Stimulated activated naive CD8-positive, alpha-beta T cell treated with anti-CD3 and anti-CD28 coated beads, Interleukin-15, amount 100 ng/mL, for 72 hours (primary cell): ENCODE measurements around the gene ZCCHC9.
"Not testable (repeated sequence)": the region's sequence is repeated elsewhere in the genome, so short reads cannot be mapped to it uniquely, and the experiment has no call there.

Source experiments
- ATAC-seq: fragments of 150-1000 bp; cut with Tn5 transposase; 2 replicates; pipeline ENCODE4 v1.10.0; 2021; ENCODE audit warnings: mild to moderate bottlenecking, moderate library complexity
- DNase-seq, 2 donors: peaks; one replicate each; pipeline ENCODE4 v3.0.0; 2021 to 2022
- H3K27ac Mint-ChIP-seq, 2 donors: one replicate each; pipeline ENCODE4 v1.8.0; 2022; ENCODE audit warnings: mild to moderate bottlenecking in 2 of 2, mixed read lengths in 2 of 2, moderate library complexity in 2 of 2
- H3K27me3 Mint-ChIP-seq: one replicate; pipeline ENCODE4 v1.8.0; 2022; ENCODE audit warnings: mixed read lengths
- H3K4me1 Mint-ChIP-seq: one replicate; pipeline ENCODE4 v1.8.0; 2022; ENCODE audit warnings: mild to moderate bottlenecking, mixed read lengths
- H3K4me3 Mint-ChIP-seq, 2 donors: one replicate each; pipeline ENCODE4 v1.8.0; 2022; ENCODE audit warnings: mild to moderate bottlenecking in 2 of 2, mixed read lengths in 2 of 2, moderate library complexity in 1 of 2
- H3K9me3 Mint-ChIP-seq, 2 donors: one replicate each; pipeline ENCODE4 v1.8.0; 2022; ENCODE audit warnings: mixed read lengths in 2 of 2

The ZCCHC9 gene

GRCh38 chr5:81326554-81326953 is 25.2 kb downstream of the ZCCHC9 start:
- Mint-ChIP-seq H3K4me3 (no peak overlapping the region), H3K27ac (no peak overlapping the region), H3K9me3 (no peaks in the 10 kb centered on the region), H3K4me1 (no peaks in the 10 kb centered on the region), H3K27me3 (peaks cover 9% of the 10 kb centered on the region)
- ATAC-seq, result no peak
- DNase-seq, result no peak

DNA sequence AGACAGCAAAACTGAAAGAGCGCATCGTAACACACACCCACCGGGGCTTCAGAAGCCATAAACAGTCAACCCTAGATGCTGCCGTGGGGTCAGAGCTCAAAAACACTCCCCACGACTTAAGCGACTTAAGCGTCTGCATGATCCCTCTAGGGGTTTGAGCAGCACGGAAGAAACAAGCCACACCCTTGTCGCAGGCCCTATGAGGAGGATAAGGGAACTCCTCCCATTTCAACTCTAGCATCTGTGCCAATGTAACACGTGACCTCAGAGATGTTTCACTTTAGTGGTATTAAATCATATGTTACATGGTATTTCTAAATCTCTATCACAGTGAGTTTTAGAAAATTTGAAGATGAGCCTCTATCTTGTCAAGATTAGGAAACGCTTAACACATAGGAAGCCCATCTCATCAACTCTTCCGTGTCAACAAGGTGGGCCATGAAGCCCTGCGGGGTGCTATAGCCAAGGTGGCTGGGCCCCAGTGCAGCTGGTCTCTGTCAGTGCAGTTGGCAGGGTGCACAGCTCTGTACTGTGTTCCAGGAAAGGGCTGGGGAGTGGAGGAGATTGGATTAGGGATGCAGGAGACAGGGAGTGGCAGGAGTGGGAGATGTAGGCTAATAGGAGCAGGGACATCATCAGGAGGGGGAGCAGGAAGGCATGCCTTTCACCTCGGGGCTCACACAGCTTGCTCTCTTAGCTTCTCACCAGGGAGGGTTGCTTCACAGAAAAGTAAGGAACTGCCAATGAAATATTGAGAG is 33.1 kb downstream of the ZCCHC9 start:
- no peak overlapping the region for H3K4me3 Mint-ChIP-seq
- no peaks in the 10 kb centered on the region for H3K27me3 Mint-ChIP-seq
- no peak overlapping the region for H3K27ac Mint-ChIP-seq
- ATAC-seq, result no peak
- H3K4me1 Mint-ChIP-seq, result no peaks in the 10 kb centered on the region
- DNase-seq, result no peak
- H3K9me3 Mint-ChIP-seq, result peaks cover 0 to 7% of the 10 kb centered on the region in 2 donors

DNA sequence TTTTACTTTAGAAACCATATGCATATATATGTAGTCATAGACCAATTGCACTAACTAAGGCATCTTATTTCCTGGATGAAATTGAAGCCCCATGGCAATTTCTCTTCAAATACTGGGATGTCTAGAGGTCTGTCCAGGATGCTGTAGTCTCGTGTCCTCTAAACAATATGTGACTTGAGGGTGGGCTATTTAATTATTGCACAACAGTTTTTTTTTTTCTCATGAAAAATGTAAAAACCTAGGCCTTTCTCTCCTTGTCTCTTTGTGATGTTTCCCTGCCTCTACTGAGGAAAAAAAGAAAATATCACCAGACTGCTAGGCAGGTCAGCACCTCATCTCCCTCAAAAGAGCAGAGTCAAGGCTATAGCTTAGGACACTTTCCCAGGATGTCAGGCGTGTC is 34.6 kb downstream of the ZCCHC9 start:
- H3K4me1 Mint-ChIP-seq, result no peaks in the 10 kb centered on the region

DNA sequence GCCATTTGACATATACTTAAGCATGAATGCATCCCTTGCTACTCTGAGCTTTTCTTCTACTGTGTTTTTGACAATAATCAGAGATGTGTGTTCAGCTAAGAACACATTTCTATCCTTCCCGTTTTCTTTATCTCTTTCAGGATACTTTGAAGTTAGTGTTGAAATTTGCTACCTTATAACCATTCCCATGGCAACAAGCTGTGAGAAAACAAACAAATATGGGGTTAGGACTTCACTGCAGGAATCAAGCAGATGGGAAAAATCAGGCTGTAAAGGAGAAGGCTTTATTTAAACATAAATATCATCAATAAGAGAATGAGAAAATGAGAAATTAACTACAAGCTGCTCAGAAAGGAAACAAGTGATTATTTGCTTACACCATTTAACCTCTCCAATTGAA is 35.2 kb downstream of the ZCCHC9 start:
- DNase-seq (no peak), ATAC-seq (no peak)
- H3K9me3 Mint-ChIP-seq, result peaks cover 0 to 7% of the 10 kb centered on the region in 2 donors
- H3K4me3 Mint-ChIP-seq, result no peak overlapping the region
- no peak overlapping the region for H3K27ac Mint-ChIP-seq
- no peaks in the 10 kb centered on the region for H3K27me3 Mint-ChIP-seq
- no peaks in the 10 kb centered on the region for H3K4me1 Mint-ChIP-seq

More for the DNA sequence above, 34.6 kb downstream of the ZCCHC9 start:
- DNase-seq (no peak), ATAC-seq (no peak)
- Mint-ChIP-seq H3K27me3 (no peaks in the 10 kb centered on the region), H3K4me3 (no peak overlapping the region), H3K27ac (no peak overlapping the region), H3K9me3 (peaks cover 0 to 7% of the 10 kb centered on the region in 2 donors)

- no peak overlapping the region for H3K4me3 Mint-ChIP-seq
- no peaks in the 10 kb centered on the region for H3K4me1 Mint-ChIP-seq
- ATAC-seq, result no peak
- no peak for DNase-seq
- H3K27ac Mint-ChIP-seq, result no peak overlapping the region
- peaks cover 0 to 7% of the 10 kb centered on the region in 2 donors for H3K9me3 Mint-ChIP-seq
- H3K27me3 Mint-ChIP-seq, result no peaks in the 10 kb centered on the region
Observed at GRCh38 chr5:81337803-81338202, 36.4 kb downstream of the ZCCHC9 start.

DNA sequence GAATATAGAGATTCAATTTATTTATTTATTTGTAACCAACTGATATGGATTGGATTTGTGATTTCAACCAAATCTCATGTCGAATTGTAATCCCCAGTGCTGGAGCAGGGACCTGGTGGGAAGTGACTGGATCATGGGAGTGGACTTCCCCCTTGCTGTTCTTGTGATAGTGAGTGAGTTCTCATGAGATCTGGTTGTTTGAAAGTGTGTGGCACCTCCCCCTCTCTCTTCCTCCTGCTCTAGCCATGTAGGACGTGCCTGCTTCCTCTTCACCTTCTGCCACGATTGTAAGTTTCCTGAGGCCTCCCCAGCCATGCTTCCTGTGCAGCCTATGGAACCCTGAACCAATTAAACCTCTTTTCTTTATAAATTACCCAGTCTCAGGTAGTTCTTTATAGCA is 36.8 kb downstream of the ZCCHC9 start:
- ATAC-seq, DNase-seq, H3K27me3 Mint-ChIP-seq, H3K4me3 Mint-ChIP-seq, H3K9me3 Mint-ChIP-seq, H3K4me1 Mint-ChIP-seq: not testable (repeated sequence)
- H3K27ac Mint-ChIP-seq, result peak overlapping the region in 1 of 2 donors; percentile 51

DNA sequence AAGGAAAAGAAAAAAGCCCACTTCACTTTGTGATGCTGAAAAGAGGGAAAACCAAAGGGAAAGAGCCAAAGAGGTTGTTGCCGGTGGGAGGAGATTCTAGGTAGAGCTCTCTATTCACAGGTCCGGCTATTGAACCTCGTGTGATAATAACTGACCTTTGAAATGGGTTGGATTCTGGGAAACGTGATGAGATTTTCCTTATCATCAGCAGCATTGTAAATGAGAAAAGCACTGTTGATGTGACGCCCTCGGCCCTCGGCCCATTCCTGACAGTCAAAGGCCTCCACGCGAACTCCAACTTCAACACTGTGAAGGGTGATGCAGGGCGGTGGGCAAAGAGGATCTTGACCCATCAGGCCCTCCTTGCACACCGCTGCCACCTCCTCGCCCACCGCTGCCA is 43.3 kb downstream of the ZCCHC9 start:
- no peak for ATAC-seq
- DNase-seq, result no peak
- H3K27me3 Mint-ChIP-seq, result no peaks in the 10 kb centered on the region
- H3K4me3 Mint-ChIP-seq, result no peak overlapping the region
- H3K4me1 Mint-ChIP-seq, result peaks cover 6% of the 10 kb centered on the region
- H3K9me3 Mint-ChIP-seq, result no peaks in the 10 kb centered on the region
- H3K27ac Mint-ChIP-seq, result no peak overlapping the region

DNA sequence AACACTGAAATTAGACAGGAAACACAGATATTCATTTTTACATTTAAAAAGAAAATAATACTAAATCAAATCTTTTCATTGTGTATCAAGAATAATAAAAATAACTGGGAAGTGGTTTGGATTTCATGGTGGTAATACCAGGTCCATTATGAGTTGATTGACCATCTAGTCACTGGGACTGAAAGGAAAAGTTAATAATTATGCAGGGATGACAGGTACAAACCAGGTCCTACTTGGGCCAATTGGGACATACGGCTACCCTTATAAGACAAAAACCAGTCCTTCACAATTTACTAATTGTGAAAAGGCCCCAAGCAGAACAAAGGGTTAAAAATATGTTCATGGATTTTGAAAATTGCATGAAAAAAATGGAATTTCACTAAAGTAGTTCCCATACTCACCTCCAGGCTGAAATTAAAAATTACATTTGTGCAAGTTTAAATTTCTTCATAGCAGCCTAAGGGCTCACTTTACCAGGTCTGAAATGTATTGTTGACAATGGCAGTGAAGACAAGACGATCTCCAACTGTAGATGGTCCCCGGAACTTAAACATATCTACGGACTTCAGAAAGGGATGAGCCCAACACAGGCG is 44.1 kb downstream of the ZCCHC9 start:
- DNase-seq (no peak), ATAC-seq (no peak)
- H3K4me1 Mint-ChIP-seq, result peaks cover 6% of the 10 kb centered on the region
- no peaks in the 10 kb centered on the region for H3K9me3 Mint-ChIP-seq
- no peak overlapping the region for H3K4me3 Mint-ChIP-seq
- H3K27me3 Mint-ChIP-seq, result no peaks in the 10 kb centered on the region
- no peak overlapping the region for H3K27ac Mint-ChIP-seq

GRCh38 chr5:81349161-81349560 is 47.8 kb downstream of the ZCCHC9 start:
- H3K9me3 Mint-ChIP-seq, result no peaks in the 10 kb centered on the region
- DNase-seq, result no peak
- peaks cover 5% of the 10 kb centered on the region for H3K27me3 Mint-ChIP-seq
- H3K4me3 Mint-ChIP-seq, result no peak overlapping the region
- no peak for ATAC-seq
- H3K4me1 Mint-ChIP-seq, result peaks cover 6% of the 10 kb centered on the region
- H3K27ac Mint-ChIP-seq, result peak overlapping the region in 1 of 2 donors; percentile 59

DNA sequence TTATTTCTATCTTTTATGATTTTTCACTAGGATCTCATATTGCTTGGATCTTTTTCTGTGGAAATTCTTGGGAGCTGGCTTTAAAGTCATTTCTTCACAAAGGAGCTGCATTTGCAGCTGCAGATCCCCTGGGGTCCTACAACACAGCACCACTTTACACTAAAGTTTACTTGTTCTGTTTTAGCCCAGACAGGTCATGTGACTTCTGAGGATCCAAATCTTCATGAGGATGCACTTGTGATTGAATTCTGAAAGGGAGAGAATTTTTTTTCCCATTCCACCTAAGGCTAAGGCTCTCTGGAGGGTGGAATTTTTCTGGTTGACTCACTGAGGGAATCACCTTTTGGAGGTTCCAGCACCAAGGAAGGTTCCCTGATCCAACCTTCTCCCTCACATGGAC is 49.1 kb downstream of the ZCCHC9 start:
- Mint-ChIP-seq H3K9me3 (no peaks in the 10 kb centered on the region), H3K27ac (no peak overlapping the region), H3K27me3 (peaks cover 5% of the 10 kb centered on the region), H3K4me3 (no peak overlapping the region), H3K4me1 (peaks cover 6% of the 10 kb centered on the region)
- DNase-seq (no peak), ATAC-seq (no peak)

DNA sequence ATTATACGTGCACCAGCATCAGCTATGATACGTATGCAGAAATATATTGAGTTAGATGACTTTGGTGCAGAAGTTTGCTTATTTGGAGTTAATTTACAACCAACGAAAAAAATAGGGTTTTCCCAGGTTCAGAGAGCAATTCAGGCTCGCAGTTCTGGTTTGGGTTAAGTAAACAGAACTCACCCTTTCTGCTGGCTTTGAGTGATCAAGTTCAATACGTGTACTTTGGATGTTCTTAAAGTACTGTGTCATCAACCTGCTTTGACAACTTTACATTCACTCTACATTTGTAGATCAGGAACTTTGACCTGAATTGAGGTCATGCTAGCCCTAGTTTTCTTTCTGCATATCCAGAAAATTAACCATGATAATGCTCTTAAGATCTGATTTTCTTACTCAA is 51.8 kb downstream of the ZCCHC9 start:
- no peak for ATAC-seq
- Mint-ChIP-seq H3K4me1 (peaks cover under 1% of the 10 kb centered on the region), H3K27ac (no peak overlapping the region), H3K9me3 (no peaks in the 10 kb centered on the region), H3K4me3 (no peak overlapping the region), H3K27me3 (peaks cover 5% of the 10 kb centered on the region)
- DNase-seq, result no peak

GRCh38 chr5:81354093-81354492 is 52.7 kb downstream of the ZCCHC9 start:
- no peaks in the 10 kb centered on the region for H3K9me3 Mint-ChIP-seq
- no peak overlapping the region for H3K4me3 Mint-ChIP-seq
- H3K4me1 Mint-ChIP-seq, result no peaks in the 10 kb centered on the region
- H3K27me3 Mint-ChIP-seq, result peaks cover 14% of the 10 kb centered on the region
- H3K27ac Mint-ChIP-seq, result no peak overlapping the region
- ATAC-seq (no peak), DNase-seq (no peak)

DNA sequence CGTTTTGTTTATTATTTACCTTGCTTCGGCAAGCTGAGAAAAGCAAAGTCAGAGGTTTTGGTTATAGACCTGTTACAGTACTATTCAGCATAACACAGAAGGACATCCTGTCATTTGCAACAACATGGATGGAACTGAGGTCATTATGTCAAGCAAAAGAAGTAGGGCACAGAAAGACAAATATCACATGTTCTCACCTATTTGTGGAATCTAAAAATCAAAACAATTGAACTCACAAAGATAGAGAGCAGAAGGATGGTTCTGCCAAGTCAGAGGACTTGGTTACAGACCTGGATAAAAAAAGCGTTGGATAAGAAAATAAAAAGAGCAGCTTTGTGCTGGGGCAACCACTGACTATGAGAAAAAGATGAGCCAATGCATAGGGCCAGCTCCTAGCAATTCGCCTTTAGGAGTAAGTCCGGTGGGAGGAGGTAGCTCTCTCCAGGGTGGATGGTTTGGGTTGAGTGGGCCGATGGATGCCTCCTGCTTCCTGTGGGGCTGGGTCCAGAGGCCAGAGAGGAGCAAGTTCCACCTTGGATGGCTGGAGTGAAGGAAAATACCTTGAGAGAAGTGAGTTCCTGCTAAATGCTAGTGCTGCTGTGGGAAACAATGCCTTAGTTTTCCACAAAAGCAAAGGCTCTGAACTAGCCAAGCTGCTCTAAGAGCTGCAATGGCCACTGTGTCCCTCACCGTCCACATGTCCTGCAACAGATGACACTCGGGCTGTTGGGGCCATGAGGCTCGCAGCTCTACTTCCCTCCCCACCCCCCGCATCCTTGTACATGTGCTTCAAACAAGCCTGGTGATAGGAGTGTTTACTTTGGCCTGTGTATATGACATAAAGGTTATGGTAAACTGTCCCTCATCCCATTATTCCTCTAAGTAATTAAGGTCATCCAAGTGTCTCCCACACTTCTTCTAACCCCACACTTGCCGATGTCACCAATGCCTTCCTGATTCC is 54.2 kb downstream of the ZCCHC9 start:
- Mint-ChIP-seq H3K4me3 (no peak overlapping the region), H3K27ac (no peak overlapping the region), H3K9me3 (no peaks in the 10 kb centered on the region)

DNA sequence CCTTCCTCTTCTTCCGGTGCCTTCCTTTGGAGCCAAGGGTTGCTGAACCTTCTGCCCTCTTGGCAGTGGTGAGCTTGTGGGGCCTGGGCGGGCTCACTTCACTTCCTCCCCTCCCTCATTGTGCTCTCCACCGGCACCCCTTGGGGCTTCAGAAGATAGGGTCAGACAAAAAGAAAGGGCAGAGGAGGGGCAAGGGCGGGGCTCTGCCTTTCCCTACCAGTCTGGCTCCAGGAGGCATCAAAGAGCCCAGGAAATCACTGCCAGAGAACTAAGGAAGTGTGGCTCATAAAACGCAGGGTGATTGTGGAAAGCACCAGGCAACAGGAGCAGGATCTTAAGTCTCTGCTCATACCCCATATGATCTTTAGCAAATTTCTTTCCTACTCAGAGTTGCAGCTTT is 57.7 kb downstream of the ZCCHC9 start:
- no peak for ATAC-seq
- DNase-seq, result no peak
- Mint-ChIP-seq H3K27ac (no peak overlapping the region), H3K4me3 (no peak overlapping the region), H3K27me3 (peaks cover 12% of the 10 kb centered on the region), H3K4me1 (no peaks in the 10 kb centered on the region), H3K9me3 (no peaks in the 10 kb centered on the region)

More for the DNA sequence above, 54.2 kb downstream of the ZCCHC9 start:
- H3K4me1 Mint-ChIP-seq, result no peaks in the 10 kb centered on the region
- DNase-seq, result no peak
- ATAC-seq, result no peak
- H3K27me3 Mint-ChIP-seq, result peaks cover 17% of the 10 kb centered on the region

DNA sequence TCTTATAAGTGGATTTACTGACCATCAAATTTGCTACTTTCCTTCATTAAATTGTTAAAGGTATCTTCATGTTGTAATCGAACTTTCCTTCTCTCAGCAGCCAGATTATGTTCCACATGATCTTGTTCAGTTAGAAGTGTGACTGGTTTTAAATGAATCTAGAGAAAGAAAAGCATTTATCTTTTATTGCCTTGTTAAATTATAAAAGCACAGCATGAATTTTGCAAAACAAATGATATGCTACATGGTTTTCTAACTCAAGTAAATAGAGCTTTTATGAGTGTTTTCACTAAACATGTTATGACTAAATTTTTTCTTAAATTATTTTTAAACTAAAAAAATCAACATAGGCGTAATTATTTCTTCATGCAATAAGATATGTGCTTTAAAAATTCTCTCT is 58.5 kb downstream of the ZCCHC9 start:
- ATAC-seq, result no peak

DNA sequence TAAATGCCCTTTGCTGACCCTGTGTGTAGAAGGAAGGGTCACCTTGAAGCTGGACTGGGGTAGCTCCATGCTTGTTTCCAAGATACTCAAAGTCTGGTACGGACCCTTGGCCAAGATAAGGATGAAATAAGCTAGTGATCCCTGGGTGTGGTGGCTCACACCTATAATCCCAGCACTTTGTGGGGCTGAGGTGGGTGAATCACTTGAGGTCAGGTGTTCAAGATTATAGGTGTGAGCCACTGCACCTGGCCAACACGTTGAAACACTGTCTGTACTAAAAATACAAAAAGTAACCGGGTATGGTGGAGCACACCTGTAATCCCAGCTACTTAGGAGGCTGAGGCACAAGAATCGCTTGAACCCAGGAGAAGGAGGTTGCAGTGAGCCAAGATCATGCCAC is 59.3 kb downstream of the ZCCHC9 start:
- H3K27me3 Mint-ChIP-seq, result peaks cover 12% of the 10 kb centered on the region
- H3K4me3 Mint-ChIP-seq, result no peak overlapping the region
- H3K9me3 Mint-ChIP-seq, result no peaks in the 10 kb centered on the region
- no peaks in the 10 kb centered on the region for H3K4me1 Mint-ChIP-seq
- H3K27ac Mint-ChIP-seq, result no peak overlapping the region
- ATAC-seq, result no peak
- DNase-seq, result no peak

More for the DNA sequence above, 58.5 kb downstream of the ZCCHC9 start:
- H3K4me3 Mint-ChIP-seq, result no peak overlapping the region
- no peak for DNase-seq
- peaks cover 12% of the 10 kb centered on the region for H3K27me3 Mint-ChIP-seq
- no peaks in the 10 kb centered on the region for H3K9me3 Mint-ChIP-seq
- no peaks in the 10 kb centered on the region for H3K4me1 Mint-ChIP-seq
- no peak overlapping the region for H3K27ac Mint-ChIP-seq
